ENCODE measurements around the gene LCP1. TPM values are rescaled to one million over a fixed set of nuclear protein-coding genes. Genes with fewer than 3 reads are reported as not detected.

The LCP1 gene
- total RNA-seq, 3 donors from 2014 or later, result 617 to 663 (median 631) TPM

GRCh38 chr13:46100191-46100815, 81.7 kb downstream of the LCP1 start:
- no peaks in the 10 kb centered on the region for H3K4me1 Mint-ChIP-seq (ENCODE audit: low read depth)
- DNase-seq, result no peak
- H3K4me3 Mint-ChIP-seq, result no peak overlapping the region
- no peaks in the 10 kb centered on the region for H3K36me3 Mint-ChIP-seq (ENCODE audit: insufficient read depth)
- no peaks in the 10 kb centered on the region for H3K9me3 Mint-ChIP-seq
- no peak for ATAC-seq
- H3K27me3 Mint-ChIP-seq (ENCODE audit: low read depth), result peaks cover 6% of the 10 kb centered on the region

GRCh38 chr13:46097663-46098062, 84.3 kb downstream of the LCP1 start:
- ATAC-seq (no peak), DNase-seq (no peak)
- Mint-ChIP-seq H3K9me3 (no peaks in the 10 kb centered on the region), H3K36me3 (ENCODE audit: insufficient read depth) (no peaks in the 10 kb centered on the region), H3K4me1 (ENCODE audit: low read depth) (no peaks in the 10 kb centered on the region), H3K4me3 (no peak overlapping the region), H3K27me3 (ENCODE audit: low read depth) (peaks cover 17% of the 10 kb centered on the region)

DNA sequence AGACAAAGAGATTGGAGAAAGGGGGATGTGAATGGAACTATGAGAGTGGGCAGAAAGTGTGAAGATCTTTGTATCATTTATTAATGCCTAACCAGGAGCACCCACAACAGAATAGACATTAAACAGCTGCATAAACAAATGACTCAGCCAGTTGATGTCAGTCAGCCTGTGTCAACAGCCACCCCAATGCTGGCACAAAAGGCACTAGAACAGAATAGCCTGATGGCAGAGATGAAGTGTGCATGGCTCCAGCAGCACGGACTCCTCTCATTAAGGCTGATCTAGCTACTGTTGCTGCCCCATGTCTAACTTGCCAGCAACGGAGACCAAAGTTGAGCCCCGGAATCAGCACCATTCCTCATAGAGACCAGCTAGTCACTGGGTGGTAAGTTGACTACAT, 85.0 kb downstream of the LCP1 start:
- no peaks in the 10 kb centered on the region for H3K9me3 Mint-ChIP-seq
- no peak overlapping the region for H3K4me3 Mint-ChIP-seq
- no peaks in the 10 kb centered on the region for H3K4me1 Mint-ChIP-seq (ENCODE audit: low read depth)
- no peaks in the 10 kb centered on the region for H3K36me3 Mint-ChIP-seq (ENCODE audit: insufficient read depth)
- H3K27me3 Mint-ChIP-seq (ENCODE audit: low read depth), result peaks cover 22% of the 10 kb centered on the region
- ATAC-seq (no peak), DNase-seq (no peak)

DNA sequence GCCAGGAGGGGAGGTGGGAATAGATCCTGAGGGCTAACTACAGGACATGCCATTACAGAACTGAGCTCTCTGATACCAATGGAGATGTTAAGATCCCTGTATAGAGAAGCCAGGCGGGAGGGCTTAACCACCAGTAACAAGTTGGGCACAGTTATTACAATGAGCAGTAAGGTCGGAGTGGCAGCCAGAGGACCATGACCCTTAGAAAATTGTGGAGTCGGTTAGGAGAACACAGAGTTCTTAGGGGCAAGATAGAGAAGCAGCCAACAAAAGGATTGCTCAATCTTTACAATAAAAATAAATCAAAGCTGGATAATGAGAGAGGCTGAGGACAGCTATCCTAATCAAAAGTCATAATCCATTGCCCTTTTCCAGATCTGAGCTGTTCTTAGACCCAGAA, 87.5 kb downstream of the LCP1 start:
- DNase-seq (no peak), ATAC-seq (no peak)
- Mint-ChIP-seq H3K36me3 (ENCODE audit: insufficient read depth) (no peaks in the 10 kb centered on the region), H3K27me3 (ENCODE audit: low read depth) (peaks cover 23% of the 10 kb centered on the region), H3K4me3 (no peak overlapping the region), H3K4me1 (ENCODE audit: low read depth) (no peaks in the 10 kb centered on the region), H3K9me3 (no peaks in the 10 kb centered on the region)

- no peak for ATAC-seq
- DNase-seq, result no peak
- peaks cover 12% of the 10 kb centered on the region for H3K27me3 Mint-ChIP-seq (ENCODE audit: low read depth)
- no peaks in the 10 kb centered on the region for H3K9me3 Mint-ChIP-seq
- H3K4me1 Mint-ChIP-seq (ENCODE audit: low read depth), result no peaks in the 10 kb centered on the region
- no peaks in the 10 kb centered on the region for H3K36me3 Mint-ChIP-seq (ENCODE audit: insufficient read depth)
- no peak overlapping the region for H3K4me3 Mint-ChIP-seq
These were observed 93.0 kb downstream of the LCP1 start for GRCh38 chr13:46088821-46089562.

DNA sequence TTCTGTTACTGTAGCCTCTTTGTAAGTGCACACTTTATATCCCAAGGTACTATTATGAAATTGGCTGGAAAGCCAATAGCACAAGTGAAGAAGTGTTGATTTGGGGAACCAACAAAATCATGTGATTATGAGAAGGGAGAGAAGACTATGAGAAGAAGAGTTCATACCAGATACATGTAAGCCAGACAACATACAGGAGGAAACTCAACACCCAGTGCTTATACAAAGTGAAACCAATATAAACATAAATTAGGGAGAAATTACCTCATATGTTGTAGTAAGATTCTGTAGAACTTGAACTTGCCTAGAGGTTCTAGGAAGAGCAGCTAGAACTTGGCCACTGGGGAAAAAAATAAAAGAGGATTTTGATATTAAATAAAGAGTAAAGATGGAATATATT, 94.5 kb downstream of the LCP1 start:
- ATAC-seq (no peak), DNase-seq (no peak)
- Mint-ChIP-seq H3K4me3 (no peak overlapping the region), H3K4me1 (ENCODE audit: low read depth) (no peaks in the 10 kb centered on the region), H3K27me3 (ENCODE audit: low read depth) (peaks cover 4% of the 10 kb centered on the region), H3K9me3 (no peaks in the 10 kb centered on the region), H3K36me3 (ENCODE audit: insufficient read depth) (no peaks in the 10 kb centered on the region)

- no peaks in the 10 kb centered on the region for H3K4me1 Mint-ChIP-seq (ENCODE audit: low read depth)
- DNase-seq, result no peak
- H3K4me3 Mint-ChIP-seq, result no peak overlapping the region
- H3K27me3 Mint-ChIP-seq (ENCODE audit: low read depth), result peaks cover under 1% of the 10 kb centered on the region
- no peak for ATAC-seq
- H3K36me3 Mint-ChIP-seq (ENCODE audit: insufficient read depth), result no peaks in the 10 kb centered on the region
- H3K9me3 Mint-ChIP-seq, result no peaks in the 10 kb centered on the region
These were observed 95.0 kb downstream of the LCP1 start for GRCh38 chr13:46086985-46087384.

DNA sequence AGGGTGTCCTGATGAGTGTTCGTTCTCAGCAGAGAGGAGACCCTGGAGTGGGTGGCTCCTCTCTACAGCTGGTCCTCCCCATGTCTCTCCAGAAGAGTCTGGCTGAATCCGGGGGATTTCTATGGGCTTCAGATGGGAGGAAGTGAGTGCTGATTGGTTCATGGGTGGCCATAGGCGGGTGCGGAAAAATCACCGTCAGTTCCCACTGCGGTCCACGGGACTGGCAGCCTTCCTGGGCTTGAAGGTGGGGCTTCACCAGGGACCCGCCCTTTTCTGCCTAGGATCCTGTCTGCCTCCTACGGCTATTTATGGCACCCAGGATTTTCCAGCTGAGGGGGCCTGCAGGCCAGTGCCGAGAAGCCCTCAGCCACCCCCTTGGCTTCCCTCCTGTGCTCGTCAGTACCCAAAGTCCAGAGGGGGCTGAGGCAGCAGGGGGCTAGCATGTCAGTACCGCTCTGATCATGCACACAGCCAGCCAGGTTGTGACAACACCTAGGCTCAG, 95.5 kb downstream of the LCP1 start:
- DNase-seq, result no peak
- H3K36me3 Mint-ChIP-seq (ENCODE audit: insufficient read depth), result no peaks in the 10 kb centered on the region
- no peaks in the 10 kb centered on the region for H3K9me3 Mint-ChIP-seq

GRCh38 chr13:46085737-46086136, 96.2 kb downstream of the LCP1 start:
- H3K4me1 Mint-ChIP-seq (ENCODE audit: low read depth), result no peaks in the 10 kb centered on the region
- DNase-seq, result no peak
- no peak overlapping the region for H3K4me3 Mint-ChIP-seq
- H3K36me3 Mint-ChIP-seq (ENCODE audit: insufficient read depth), result no peaks in the 10 kb centered on the region
- H3K9me3 Mint-ChIP-seq, result no peaks in the 10 kb centered on the region
- H3K27me3 Mint-ChIP-seq (ENCODE audit: low read depth), result no peaks in the 10 kb centered on the region
- ATAC-seq, result no peak

More for the DNA sequence above, 95.5 kb downstream of the LCP1 start:
- Mint-ChIP-seq H3K27me3 (ENCODE audit: low read depth) (no peaks in the 10 kb centered on the region), H3K4me3 (no peak overlapping the region), H3K4me1 (ENCODE audit: low read depth) (no peaks in the 10 kb centered on the region)
- ATAC-seq, result no peak

- H3K27me3 Mint-ChIP-seq (ENCODE audit: low read depth), result no peaks in the 10 kb centered on the region
- peaks cover 13% of the 10 kb centered on the region for H3K4me1 Mint-ChIP-seq (ENCODE audit: low read depth)
- DNase-seq (no peak), ATAC-seq (no peak)
- no peak overlapping the region for H3K4me3 Mint-ChIP-seq
- H3K9me3 Mint-ChIP-seq, result no peaks in the 10 kb centered on the region
- no peaks in the 10 kb centered on the region for H3K36me3 Mint-ChIP-seq (ENCODE audit: insufficient read depth)
These were observed 99.7 kb downstream of the LCP1 start for GRCh38 chr13:46082324-46082723.

GRCh38 chr13:46079770-46080169, 102.2 kb downstream of the LCP1 start:
- DNase-seq, result no peak
- Mint-ChIP-seq H3K27me3 (ENCODE audit: low read depth) (no peaks in the 10 kb centered on the region), H3K9me3 (no peaks in the 10 kb centered on the region), H3K4me1 (ENCODE audit: low read depth) (peaks cover 13% of the 10 kb centered on the region), H3K36me3 (ENCODE audit: insufficient read depth) (no peaks in the 10 kb centered on the region), H3K4me3 (no peak overlapping the region)
- peak in 1 of 2 donors; percentile 43 for ATAC-seq

DNA sequence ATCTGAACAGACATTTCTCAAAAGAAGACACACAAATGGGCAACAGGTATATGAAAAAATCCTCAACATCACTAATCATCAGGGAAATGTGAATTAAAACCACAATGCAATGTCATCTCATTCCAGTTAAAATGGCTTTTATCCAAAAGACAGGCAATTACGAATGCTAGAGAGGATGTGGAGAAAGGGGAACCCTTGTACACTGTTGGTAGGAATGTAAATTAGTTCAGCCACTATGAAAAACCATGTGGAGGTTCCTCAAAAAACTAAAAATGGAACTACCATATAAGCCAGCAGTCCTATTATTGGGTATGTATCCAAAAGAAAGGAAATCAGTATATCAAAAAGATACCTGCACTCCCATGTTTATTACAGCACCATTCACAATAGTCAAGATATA, 104.7 kb downstream of the LCP1 start:
- DNase-seq (no peak), ATAC-seq (no peak)
- Mint-ChIP-seq H3K4me1 (ENCODE audit: low read depth) (peaks cover 13% of the 10 kb centered on the region), H3K9me3 (no peaks in the 10 kb centered on the region), H3K36me3 (ENCODE audit: insufficient read depth) (no peaks in the 10 kb centered on the region), H3K27me3 (ENCODE audit: low read depth) (no peaks in the 10 kb centered on the region), H3K4me3 (no peak overlapping the region)

- Mint-ChIP-seq H3K36me3 (ENCODE audit: insufficient read depth) (no peaks in the 10 kb centered on the region), H3K4me3 (no peak overlapping the region), H3K4me1 (ENCODE audit: low read depth) (peaks cover 13% of the 10 kb centered on the region), H3K9me3 (no peaks in the 10 kb centered on the region), H3K27me3 (ENCODE audit: low read depth) (no peaks in the 10 kb centered on the region)
- no peak for ATAC-seq
- no peak for DNase-seq
These were observed 105.2 kb downstream of the LCP1 start for GRCh38 chr13:46076827-46077226.

Data from activated T-cell treated with anti-CD3 and anti-CD28 coated beads, Interleukin-2, amount 50 U/mL, for 4 hours (primary cell).